Measurements from ENCODE around the gene RNF38.

DNA sequence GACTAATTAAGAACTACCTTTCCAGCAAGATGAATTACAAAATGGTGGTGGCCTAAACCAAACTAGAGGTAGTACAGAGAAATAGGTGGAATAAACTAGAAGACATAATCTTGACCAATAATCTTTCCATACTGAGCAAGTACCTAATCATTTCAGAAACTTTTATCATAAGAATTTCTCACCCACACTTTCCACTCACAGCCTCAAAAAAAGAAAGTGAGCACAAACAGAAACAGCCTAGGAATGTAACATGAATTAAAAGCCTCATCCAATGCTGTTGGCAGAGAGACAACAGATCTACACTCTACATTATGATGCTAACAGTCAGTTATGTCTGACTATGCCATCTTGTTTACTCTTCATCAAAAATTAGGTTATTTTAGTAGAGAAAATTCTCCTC, 1.3 kb downstream of the RNF38 start:
- TF ChIP-seq POLR2AphosphoS5 (IDR thresholded peaks at IDR 0.05) (no peak), POLR2A (IDR thresholded peaks at IDR 0.05; ENCODE audit: low read depth) (no peak)
- TF ChIP-seq, protein P1, sequence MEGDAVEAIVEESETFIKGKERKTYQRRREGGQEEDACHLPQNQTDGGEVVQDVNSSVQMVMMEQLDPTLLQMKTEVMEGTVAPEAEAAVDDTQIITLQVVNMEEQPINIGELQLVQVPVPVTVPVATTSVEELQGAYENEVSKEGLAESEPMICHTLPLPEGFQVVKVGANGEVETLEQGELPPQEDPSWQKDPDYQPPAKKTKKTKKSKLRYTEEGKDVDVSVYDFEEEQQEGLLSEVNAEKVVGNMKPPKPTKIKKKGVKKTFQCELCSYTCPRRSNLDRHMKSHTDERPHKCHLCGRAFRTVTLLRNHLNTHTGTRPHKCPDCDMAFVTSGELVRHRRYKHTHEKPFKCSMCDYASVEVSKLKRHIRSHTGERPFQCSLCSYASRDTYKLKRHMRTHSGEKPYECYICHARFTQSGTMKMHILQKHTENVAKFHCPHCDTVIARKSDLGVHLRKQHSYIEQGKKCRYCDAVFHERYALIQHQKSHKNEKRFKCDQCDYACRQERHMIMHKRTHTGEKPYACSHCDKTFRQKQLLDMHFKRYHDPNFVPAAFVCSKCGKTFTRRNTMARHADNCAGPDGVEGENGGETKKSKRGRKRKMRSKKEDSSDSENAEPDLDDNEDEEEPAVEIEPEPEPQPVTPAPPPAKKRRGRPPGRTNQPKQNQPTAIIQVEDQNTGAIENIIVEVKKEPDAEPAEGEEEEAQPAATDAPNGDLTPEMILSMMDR (IDR thresholded peaks at IDR 0.05): no peak
